ENCODE data around the gene PLPPR1.
"Not testable (repeated sequence)": the region's sequence is repeated elsewhere in the genome, so short reads cannot be mapped to it uniquely, and the experiment has no call there.

PLPPR1 gene

DNA sequence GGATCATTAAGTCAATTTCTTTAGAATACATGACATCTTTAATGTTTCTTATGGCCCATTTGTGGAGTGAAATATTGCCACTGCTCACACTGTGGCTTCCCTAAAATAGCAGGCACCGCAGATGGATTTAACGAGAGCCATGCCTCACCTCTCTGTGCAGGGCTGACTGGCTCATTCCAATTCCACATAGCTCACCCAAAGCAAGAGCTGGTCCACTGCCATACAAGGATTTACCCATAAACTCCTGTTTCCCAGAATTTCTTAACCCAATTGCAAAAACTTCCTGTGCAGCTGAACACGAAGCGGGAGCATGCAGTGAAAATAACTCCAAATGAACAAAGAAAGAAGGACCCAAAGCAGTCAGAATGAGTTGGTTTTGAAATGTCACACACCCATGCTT, 196.7 kb downstream of the PLPPR1 start:
- DNase-seq, result no peak

- no peak for DNase-seq
Measured at GRCh38 chr9:101226161-101226560, 197.6 kb downstream of the PLPPR1 start.

DNA sequence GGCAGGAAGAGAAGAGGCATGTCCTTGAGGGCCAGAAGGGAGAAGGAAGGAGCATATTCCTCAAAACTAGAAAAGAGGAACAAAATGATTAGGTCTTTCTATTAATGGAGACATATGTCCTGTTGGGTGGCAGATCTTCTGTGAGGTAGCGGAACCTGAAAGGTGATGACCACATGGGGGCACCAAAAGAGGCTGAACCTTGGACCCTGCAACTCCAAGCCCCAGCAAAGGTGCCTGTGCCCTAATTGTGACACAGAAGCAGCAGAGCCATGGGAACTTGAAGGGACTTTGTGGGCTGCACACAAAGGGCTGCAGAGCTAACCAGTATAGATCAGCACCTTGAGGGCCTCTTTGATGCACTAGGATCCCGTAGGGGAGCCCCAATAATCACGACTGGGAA, 198.3 kb downstream of the PLPPR1 start:
- DNase-seq, result no peak

DNA sequence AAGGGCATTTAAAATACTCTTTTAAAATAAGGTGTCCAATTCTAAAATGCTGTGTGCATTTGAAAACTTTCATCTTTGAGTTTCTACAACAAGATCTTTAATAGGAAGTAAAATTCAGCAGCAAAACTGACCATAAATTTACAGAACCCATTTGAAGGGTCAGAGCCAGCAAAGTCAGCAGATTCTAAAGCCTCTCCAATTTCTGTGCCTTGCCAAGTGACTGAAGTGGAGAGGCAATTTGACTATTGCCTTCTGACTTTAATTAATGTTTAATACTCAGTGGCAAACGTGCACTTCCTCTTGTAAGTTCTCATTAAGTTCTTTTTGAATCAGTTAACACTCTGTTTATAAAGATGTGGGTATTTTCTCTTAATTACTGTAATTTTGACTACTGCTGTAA, 201.1 kb downstream of the PLPPR1 start:
- DNase-seq, result no peak

DNA sequence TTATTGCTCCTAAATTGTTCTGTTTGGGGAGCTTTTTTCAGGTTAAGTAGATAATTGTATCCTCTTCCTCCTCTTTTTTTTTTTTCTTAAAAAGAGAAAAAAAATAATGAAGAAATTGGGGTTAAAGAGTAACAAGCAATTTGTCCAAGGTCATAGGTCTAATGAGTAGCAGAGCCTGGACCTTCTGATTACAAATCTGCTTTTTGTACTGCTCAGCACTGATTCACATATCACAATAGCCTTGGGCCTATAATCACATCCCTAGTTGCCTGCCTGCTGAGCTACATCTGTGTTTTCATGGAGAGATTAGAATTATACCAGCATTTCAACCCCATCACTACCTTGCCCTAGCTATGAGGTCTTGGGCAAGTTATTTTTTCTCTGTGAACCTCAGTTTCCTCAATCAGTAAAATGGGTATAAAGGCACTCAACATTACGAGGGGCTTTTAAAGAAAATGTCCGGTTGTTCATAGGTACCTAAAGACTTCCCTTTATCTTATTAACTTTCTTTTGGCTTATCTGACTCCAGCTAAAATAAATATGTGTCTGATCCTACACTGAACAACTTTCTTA, 204.0 kb downstream of the PLPPR1 start:
- DNase-seq, result no peak

DNA sequence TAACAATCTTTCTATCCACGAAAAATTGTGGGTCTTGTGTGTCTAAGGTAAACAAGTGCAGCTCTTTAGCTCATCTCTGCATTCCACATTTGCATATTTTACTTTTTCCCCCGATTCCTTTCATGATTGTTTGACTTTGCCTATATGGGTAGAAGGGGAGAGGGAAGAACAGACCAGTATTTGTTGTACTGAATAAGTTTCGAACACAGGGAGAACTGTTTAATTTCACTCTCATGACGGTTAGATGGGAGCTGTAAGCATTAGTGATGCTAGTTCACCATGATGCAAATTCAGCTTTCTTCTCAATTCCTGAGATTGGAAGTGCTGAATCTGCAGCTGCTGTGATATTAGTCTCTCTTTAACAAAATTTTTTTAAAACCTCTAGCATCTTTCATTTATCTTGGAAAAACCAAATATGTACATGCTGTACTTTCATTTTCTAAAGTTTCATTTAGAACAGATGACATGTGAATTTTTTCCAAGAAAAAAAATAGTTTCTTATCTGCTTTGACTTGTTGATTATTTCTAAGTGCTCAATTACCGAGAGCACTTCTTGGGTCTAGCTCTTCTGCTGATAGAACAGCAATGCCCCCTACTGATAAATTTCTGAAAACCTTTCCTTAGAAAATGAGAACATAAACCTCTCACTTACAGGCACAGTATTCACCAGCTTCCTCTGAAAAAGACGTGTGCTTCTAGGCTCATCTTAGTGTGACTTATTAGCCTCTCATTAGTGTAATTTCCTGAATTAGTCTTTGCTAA, 206.8 kb downstream of the PLPPR1 start:
- DNase-seq, result no peak

GRCh38 chr9:101242651-101243050, 214.1 kb downstream of the PLPPR1 start:
- DNase-seq, result no peak

- no peak for DNase-seq
Measured at GRCh38 chr9:101246691-101247090, 218.2 kb downstream of the PLPPR1 start.

DNA sequence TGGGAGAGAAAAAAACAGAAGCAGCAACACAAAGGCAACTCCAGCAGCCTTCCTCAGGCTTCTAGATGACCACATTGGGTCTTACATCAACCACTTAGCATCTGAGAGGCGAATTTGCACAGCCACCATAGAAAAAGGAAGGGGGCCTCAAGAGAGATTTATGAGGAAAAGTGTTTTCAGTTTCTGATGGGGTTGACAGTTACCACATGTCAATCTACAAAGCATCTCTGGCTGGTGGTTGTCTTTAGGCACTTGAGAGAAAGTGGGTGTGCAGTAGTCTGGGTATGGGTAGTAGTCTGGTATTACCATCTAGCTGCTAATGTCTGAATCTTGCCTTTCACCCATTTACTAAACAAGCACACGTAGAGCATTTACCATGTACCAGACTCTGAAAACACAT, 218.8 kb downstream of the PLPPR1 start:
- DNase-seq, result no peak

- no peak for DNase-seq
Measured at GRCh38 chr9:101254733-101255433, 226.4 kb downstream of the PLPPR1 start.

DNA sequence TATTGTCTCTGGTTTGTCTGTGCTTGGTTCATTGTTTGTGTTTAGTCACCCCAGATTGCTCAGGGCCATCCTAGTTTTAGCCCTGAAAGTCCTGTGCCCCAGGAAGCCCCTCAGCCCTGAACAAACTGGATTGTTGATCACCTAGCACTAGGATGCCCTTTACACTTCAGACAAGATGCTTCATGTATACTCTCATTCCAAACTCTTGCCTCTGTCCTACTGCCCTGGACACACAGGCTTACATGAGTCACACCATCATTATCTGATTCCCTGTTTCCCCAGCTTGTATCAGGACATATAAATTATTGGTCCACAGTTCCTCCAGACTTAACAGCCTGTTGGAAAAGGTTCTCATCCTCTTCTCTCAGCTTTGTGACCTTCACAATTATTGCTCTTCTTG, 236.2 kb downstream of the PLPPR1 start:
- no peak for DNase-seq

- DNase-seq, result no peak
Measured at GRCh38 chr9:101265261-101265660, 236.7 kb downstream of the PLPPR1 start.

GRCh38 chr9:101268426-101268825, 239.9 kb downstream of the PLPPR1 start:
- DNase-seq, result no peak

DNA sequence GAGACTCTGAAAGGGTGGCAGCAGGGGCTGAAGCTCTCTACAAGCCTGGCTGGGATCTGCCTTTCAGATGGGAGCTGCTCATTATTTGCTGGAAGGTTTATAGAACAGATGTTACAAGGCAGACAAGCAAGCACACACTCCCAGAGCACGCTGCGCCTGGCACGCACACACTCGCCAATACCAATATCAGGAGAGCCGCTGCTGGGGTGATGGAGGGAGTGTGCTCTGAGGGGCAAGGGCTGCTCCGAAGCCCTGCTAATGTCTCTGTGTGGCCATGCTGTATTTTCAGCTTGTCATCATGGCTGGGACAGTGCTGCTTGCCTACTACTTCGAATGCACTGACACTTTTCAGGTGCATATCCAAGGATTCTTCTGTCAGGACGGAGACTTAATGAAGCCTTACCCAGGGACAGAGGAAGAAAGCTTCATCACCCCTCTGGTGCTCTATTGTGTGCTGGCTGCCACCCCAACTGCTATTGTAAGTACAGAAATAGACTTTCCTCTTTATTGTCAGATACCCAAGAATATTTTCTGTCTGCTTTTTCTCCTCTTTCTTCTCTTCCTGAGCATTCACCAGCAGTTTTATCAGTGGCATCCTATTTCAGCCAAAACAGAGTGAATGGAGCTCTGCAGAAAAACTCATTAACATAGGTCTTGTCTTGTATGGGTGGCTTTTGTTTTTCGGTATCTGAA, 241.2 kb downstream of the PLPPR1 start:
- no peak for DNase-seq

DNA sequence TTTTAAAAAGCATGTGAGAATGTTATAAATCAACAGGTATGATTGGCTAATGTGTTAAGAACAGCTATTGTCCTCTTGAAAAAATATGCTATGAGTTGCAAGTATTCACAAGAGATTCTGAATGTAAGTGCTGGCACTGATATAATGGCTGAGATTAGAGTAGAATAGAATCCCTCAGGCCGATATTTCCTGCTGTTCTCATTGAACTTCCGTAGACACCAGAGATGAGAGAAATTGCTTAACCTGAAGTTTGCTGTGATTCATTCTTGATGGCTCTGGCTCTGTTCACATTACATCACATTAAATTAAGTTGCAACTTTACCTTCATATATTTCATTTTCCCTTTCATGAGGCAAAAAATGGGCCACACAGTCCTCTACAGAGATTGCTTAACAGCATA, 241.8 kb downstream of the PLPPR1 start:
- DNase-seq, result no peak

DNA sequence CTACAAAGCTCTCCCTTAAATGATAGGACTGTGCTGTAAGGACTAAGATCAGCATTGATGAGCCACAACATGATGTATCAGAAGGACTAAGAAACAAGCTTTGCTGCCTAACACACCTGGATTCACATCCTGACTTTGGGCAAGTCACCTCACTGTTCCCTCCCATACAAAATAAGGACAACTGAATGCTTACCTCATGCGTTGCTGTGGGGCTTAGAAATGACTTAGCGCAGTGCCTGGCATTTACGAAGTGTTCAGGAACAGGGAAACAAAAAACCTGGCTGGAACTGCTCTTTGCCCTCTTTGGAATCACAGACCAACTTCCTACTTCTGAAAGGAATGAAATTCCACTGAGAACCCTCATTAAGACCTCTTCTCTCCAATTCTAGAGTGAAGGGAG, 242.6 kb downstream of the PLPPR1 start:
- no peak for DNase-seq

DNA sequence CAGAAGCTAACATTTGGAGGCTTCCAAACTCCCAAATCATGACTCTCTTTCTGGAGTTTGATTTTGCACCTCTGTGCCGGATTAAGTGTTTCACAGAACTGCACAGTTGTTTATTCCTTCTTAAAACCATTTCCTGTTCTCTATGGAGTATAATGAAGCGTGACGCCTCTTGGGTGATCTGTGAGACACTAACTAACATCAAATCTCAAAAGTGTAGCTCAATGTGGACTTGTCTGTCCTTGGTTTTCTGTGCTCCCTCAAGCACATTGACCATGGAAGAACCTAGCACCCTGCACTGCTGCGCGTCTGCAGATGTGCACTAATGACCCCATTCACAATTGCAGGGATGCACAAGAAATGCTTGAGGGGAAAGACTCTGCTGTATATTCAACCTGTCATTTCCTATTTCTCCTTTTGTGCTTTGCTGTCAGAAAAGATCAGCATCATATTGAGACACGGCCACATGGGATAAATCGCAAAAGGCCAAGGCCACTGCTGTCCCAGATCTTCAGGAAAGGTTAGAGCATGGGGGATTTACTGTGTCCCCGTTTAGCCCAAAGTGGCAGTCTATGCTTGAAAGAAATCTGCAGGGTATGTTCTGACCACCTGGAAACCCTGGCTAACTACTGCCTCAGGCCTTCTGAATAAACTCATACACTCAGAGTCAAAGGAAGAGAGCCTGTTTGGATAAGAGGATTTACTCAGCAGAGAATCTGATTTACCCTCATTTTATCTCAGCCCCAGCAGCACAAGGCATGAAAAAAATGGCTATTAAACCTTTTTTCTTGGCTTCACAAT, 246.6 kb downstream of the PLPPR1 start:
- DNase-seq, result no peak

- no peak for DNase-seq
Measured at GRCh38 chr9:101275769-101276250, 247.3 kb downstream of the PLPPR1 start.

- not testable (repeated sequence) for DNase-seq
Measured at GRCh38 chr9:101291043-101291442, 262.5 kb downstream of the PLPPR1 start.

GRCh38 chr9:101299901-101300300, 271.4 kb downstream of the PLPPR1 start:
- no peak for DNase-seq

GRCh38 chr9:101307051-101307450, 278.5 kb downstream of the PLPPR1 start:
- no peak for DNase-seq

DNA sequence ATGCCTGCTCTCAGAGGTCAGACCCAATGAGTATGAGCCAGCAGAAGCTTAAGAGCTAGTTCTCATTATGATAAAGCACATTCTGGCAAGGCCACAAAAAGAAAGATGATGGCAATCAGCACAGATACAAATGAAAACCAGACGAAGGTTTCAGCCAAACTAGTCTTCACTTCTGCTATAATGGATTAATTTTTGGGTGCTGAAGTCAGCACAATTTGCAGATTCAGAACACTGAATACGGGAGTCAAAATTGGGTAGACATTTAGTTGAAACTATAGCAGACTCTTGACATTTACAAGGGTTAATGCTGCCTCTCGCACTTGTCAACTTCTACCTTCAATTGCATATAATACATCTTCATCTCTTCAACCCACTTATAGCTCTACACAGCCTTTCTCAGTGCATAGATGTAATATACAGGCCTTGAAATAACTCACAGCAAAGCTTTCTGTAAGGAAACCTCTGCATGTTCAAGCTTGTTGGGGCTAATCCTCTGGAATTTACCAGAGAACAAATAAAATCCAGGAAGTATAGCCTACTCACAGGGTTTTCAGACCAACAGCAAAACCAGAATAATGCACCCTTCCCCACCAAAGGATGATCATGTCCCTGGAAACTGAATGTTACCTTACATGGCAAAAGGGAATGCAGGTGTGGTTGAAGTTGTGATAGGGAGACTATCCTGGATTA, 279.1 kb downstream of the PLPPR1 start:
- DNase-seq, result no peak
